NB4 (cell line): ENCODE measurements around the gene COL7A1.

Experiments
- DNase-seq: peaks from one replicate; pipeline ENCODE4 v3.0.0; 2010; ENCODE audit warnings: low read depth
- H3K4me3 ChIP-seq: one replicate; pipeline ENCODE4 v1.5.1; 2011; ENCODE audit warnings: mild to moderate bottlenecking, low read depth, low read length, moderate library complexity
- CTCF ChIP-seq: IDR thresholded peaks from one replicate; pipeline ENCODE4 v1.5.1; 2012; ENCODE audit warnings: low read depth, low read length
- MAX ChIP-seq: IDR thresholded peaks from 2 replicates; pipeline ENCODE4 v1.6.1; 2011; ENCODE audit warnings: low read depth, low read length
- MYC ChIP-seq: IDR thresholded peaks from 2 replicates; pipeline ENCODE4 v1.6.1; 2011; ENCODE audit warnings: low read depth, low read length
- POLR2A ChIP-seq: IDR thresholded peaks from 2 replicates; pipeline ENCODE4 v1.6.1; 2011; ENCODE audit warnings: mild to moderate bottlenecking; ENCODE audit not compliant: insufficient read length; ENCODE audit errors: extremely low read depth

Gene COL7A1

GRCh38 chr3:48548729-48549705 is 46.1 kb downstream of the COL7A1 start:
- no peak overlapping the region for H3K4me3 ChIP-seq
- TF ChIP-seq MYC: no peak
- TF ChIP-seq CTCF: peak; percentile 95
- no peak for TF ChIP-seq POLR2A
- TF ChIP-seq MAX: peak; percentile 26; the same call in 1 of the 2 replicates
- peak; percentile 88 for DNase-seq

- TF ChIP-seq POLR2A: no peak
- TF ChIP-seq MYC: no peak
- TF ChIP-seq MAX: no peak
- TF ChIP-seq CTCF: no peak
- DNase-seq: no peak
- H3K4me3 ChIP-seq: no peak overlapping the region
Measured at GRCh38 chr3:48548126-48548525, 47.0 kb downstream of the COL7A1 start.

DNA sequence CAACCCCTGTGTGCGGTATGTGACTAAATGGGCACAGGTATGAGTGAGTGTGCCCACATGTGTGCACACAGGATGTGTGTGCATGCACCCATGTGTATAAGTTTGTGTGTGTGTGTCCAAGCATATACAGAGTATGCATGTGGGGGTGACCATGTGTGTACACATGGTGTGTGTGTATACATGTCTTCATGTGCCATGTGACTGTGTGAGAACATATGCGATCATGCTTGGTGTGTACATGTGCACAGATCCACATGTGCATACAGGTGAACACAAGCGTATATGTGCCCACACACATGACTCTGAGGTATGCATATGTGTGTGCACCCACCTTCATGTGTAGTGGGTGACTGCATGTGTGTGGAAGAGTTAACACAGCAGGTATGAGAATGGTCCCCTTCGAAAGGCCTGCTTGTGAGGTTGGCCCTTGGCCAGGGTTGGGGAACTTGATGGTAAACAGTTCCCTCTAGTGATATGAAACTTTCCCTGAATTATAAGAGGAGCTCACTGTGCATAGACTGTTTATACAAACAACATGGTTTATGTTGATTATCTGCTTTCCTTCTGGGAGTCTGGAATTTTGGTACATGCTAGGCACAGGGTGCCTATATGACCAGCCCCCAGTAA is 48.8 kb downstream of the COL7A1 start:
- no peak for DNase-seq
- TF ChIP-seq MAX (peak; percentile 51), CTCF (no peak), POLR2A (no peak), MYC (no peak)

GRCh38 chr3:48544141-48544540 is 51.0 kb downstream of the COL7A1 start:
- H3K4me3 ChIP-seq: no peak overlapping the region
- no peak for DNase-seq
- TF ChIP-seq MAX (no peak), MYC (no peak), POLR2A (no peak), CTCF (no peak)

More for the DNA sequence above, 48.8 kb downstream of the COL7A1 start:
- no peak overlapping the region for H3K4me3 ChIP-seq

GRCh38 chr3:48543271-48543866 is 51.8 kb downstream of the COL7A1 start:
- DNase-seq: no peak
- H3K4me3 ChIP-seq: no peak overlapping the region
- TF ChIP-seq MYC: no peak
- TF ChIP-seq MAX: no peak
- TF ChIP-seq CTCF: no peak
- no peak for TF ChIP-seq POLR2A
